Karpas-422 (cell line): ENCODE data around the gene GPR17. TPM values are rescaled to one million over a fixed set of nuclear protein-coding genes. Genes with fewer than 3 reads are reported as not detected.

Source experiments
- DNase-seq: peaks from one replicate; pipeline ENCODE4 v3.0.0-alpha.2; 2015
- H2AFZ ChIP-seq: fragments of 200-600 bp; sonication (generic); 2 replicates; pipeline ENCODE4 v1.6.1; 2014; ENCODE audit warnings: antibody characterized with exemption, low read length, mixed read lengths
- H3K27ac ChIP-seq: fragments of 200-600 bp; sonication (generic); 2 replicates; pipeline ENCODE4 v1.5.1; 2014; ENCODE audit warnings: mild to moderate bottlenecking, low read length, moderate library complexity
- H3K27me3 ChIP-seq: fragments of 200-600 bp; sonication (generic); 2 replicates; pipeline ENCODE4 v1.6.1; 2014; ENCODE audit warnings: low read length, mixed read lengths
- H3K36me3 ChIP-seq: fragments of 200-600 bp; sonication (generic); 2 replicates; pipeline ENCODE4 v1.6.1; 2014; ENCODE audit warnings: low read length, mixed read lengths; ENCODE audit not compliant: insufficient read depth
- H3K4me1 ChIP-seq: fragments of 200-600 bp; sonication (generic); 2 replicates; pipeline ENCODE4 v1.6.1; 2014; ENCODE audit warnings: mild to moderate bottlenecking, low read length, mixed read lengths
- H3K4me2 ChIP-seq: fragments of 200-600 bp; sonication (generic); 2 replicates; pipeline ENCODE4 v1.6.1; 2014; ENCODE audit warnings: low read length, low read depth, mild to moderate bottlenecking; ENCODE audit not compliant: poor library complexity, severe bottlenecking
- H3K4me3 ChIP-seq: fragments of 200-600 bp; sonication (generic); 2 replicates; pipeline ENCODE4 v1.5.1; 2014; ENCODE audit warnings: mild to moderate bottlenecking, antibody characterized with exemption, low read length, mixed read lengths
- H3K79me2 ChIP-seq: fragments of 200-600 bp; sonication (generic); 2 replicates; pipeline ENCODE4 v1.6.1; 2014; ENCODE audit warnings: mild to moderate bottlenecking, low read length, mixed read lengths
- H3K9ac ChIP-seq: fragments of 200-600 bp; sonication (generic); 2 replicates; pipeline ENCODE4 v1.6.0; 2014; ENCODE audit warnings: low read length
- H3K9me2 ChIP-seq: fragments of 200-600 bp; sonication (generic), shearing (Covaris generic); replicated peaks from 2 replicates; pipeline ENCODE4 v1.6.0; 2014; ENCODE audit warnings: mild to moderate bottlenecking, low read length, moderate library complexity; ENCODE audit not compliant: insufficient read depth
- H3K9me3 ChIP-seq: fragments of 300-700, 200-600 bp; sonication (generic); 2 replicates; pipeline ENCODE4 v1.6.1; 2014; ENCODE audit warnings: low read length, mixed read lengths
- H4K20me1 ChIP-seq: fragments of 200-600 bp; sonication (generic); 2 replicates; pipeline ENCODE4 v1.6.1; 2014; ENCODE audit warnings: mild to moderate bottlenecking, antibody characterized with exemption, low read length, low read depth; ENCODE audit not compliant: insufficient read depth
- total RNA-seq: library from RNA; depleted of rRNA; stranded (reverse); fragments of >200 nt; shearing (Covaris generic); gene quantifications from 2 replicates; pipeline ENCODE4 v1.2.3, GENCODE V29; 2014; ENCODE audit warnings: low replicate concordance

GPR17 gene
- total RNA-seq, 1 experiment from 2014 or later = not detected

DNA sequence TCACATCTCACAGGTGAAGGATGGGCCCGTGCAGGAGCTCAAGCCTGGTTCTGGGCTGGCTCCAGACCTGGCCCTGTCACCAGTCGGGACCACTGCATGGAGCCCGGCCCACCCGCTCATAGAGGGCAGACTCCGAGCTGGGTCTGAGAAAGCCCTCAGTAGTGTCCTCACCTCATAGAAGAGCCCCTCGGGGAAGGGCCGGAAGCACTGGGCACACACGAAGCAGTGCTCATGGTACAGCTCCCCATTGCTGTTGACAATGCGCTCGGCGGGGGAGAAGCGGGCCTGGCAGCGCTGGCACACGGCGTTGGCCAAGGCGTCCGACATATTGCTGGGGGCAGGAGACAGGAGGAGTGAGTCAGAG lies 11.3 kb downstream of the GPR17 start:
- no peak for DNase-seq
- no peak overlapping the region for H3K4me3 ChIP-seq
- H3K79me2 ChIP-seq = no peaks in the 10 kb centered on the region

DNA sequence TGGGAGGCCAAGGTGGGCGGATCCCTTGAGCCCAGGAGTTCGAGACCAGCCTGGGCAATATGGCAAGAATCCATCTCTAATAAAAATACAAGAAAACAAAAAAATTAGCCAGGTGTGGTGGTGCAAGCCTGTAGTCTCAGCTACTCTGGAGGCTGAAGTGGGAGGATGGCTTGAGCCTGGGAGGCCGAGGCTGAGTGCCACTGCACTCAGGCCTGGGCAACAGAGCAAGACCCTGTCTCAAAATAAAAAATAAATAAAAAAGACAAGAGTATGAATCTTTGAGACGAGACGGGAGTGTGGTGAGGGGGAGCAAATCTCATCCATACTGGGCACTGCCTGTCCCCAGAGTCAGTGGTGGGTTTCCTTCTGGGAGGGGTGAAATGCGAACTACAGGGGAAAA lies 12.2 kb downstream of the GPR17 start:
- Histone ChIP-seq H3K36me3 (no peaks in the 10 kb centered on the region), H3K9me3 (no peaks in the 10 kb centered on the region), H3K4me3 (no peak overlapping the region), H3K4me2 (no peak overlapping the region), H3K9me2 (no peaks in the 10 kb centered on the region), H3K4me1 (no peaks in the 10 kb centered on the region), H3K27ac (no peak overlapping the region), H3K9ac (no peak overlapping the region), H2AFZ (no peak overlapping the region), H3K79me2 (no peaks in the 10 kb centered on the region), H4K20me1 (no peaks in the 10 kb centered on the region), H3K27me3 (no peaks in the 10 kb centered on the region)
- no peak for DNase-seq

More for the DNA sequence above, 11.3 kb downstream of the GPR17 start:
- Histone ChIP-seq H2AFZ (no peak overlapping the region), H3K27me3 (no peaks in the 10 kb centered on the region), H3K9me3 (no peaks in the 10 kb centered on the region), H3K27ac (no peak overlapping the region), H3K4me2 (no peak overlapping the region), H3K9me2 (no peaks in the 10 kb centered on the region), H4K20me1 (no peaks in the 10 kb centered on the region), H3K9ac (no peak overlapping the region), H3K36me3 (no peaks in the 10 kb centered on the region), H3K4me1 (no peaks in the 10 kb centered on the region)

DNA sequence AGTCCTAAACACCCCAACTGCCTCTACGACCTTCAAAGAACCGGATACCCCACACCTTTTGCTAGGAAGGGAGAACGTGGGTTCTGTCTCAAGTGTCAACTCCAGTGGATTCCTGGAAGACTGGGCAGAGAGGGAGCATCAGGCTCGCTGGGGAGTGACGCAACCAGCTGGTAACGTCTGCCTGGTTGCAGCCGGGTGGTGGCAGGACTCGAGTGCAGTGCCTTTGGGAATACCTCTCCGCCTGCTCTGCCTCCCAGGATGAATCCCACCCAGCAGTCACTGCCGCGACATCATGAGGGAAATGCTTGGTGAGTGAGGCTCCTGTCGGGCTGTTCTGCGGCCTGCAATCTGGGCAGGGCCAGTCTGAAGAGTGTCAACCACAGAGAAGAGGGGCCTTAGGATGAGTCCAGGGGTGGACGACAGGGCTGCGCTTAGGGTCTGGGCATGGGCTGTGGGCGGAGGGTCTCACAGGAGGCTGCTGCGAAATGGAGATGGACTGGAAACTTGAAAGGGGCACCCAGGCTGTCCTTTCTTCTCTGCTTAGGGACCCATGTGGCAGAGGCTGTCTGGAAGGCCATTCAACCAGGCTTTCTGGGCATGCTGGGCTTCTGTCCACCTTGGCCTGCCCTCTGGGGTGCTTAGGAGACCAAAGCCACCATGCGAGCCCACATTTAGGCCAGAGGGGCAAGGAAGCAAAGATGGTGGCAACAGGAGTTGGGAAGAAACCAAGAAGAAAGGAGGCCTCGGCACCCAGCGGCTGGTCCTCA lies 12.9 kb downstream of the GPR17 start:
- no peaks in the 10 kb centered on the region for H3K4me1 ChIP-seq
- no peaks in the 10 kb centered on the region for H4K20me1 ChIP-seq
- H3K9me2 ChIP-seq = no peaks in the 10 kb centered on the region
- H3K36me3 ChIP-seq = no peaks in the 10 kb centered on the region
- H3K9me3 ChIP-seq = no peaks in the 10 kb centered on the region
- no peaks in the 10 kb centered on the region for H3K79me2 ChIP-seq
- H3K27ac ChIP-seq = no peak overlapping the region
- no peaks in the 10 kb centered on the region for H3K27me3 ChIP-seq
- H3K4me2 ChIP-seq = no peak overlapping the region
- no peak for DNase-seq
- H3K9ac ChIP-seq = no peak overlapping the region
- H2AFZ ChIP-seq = no peak overlapping the region
- H3K4me3 ChIP-seq = no peak overlapping the region

DNA sequence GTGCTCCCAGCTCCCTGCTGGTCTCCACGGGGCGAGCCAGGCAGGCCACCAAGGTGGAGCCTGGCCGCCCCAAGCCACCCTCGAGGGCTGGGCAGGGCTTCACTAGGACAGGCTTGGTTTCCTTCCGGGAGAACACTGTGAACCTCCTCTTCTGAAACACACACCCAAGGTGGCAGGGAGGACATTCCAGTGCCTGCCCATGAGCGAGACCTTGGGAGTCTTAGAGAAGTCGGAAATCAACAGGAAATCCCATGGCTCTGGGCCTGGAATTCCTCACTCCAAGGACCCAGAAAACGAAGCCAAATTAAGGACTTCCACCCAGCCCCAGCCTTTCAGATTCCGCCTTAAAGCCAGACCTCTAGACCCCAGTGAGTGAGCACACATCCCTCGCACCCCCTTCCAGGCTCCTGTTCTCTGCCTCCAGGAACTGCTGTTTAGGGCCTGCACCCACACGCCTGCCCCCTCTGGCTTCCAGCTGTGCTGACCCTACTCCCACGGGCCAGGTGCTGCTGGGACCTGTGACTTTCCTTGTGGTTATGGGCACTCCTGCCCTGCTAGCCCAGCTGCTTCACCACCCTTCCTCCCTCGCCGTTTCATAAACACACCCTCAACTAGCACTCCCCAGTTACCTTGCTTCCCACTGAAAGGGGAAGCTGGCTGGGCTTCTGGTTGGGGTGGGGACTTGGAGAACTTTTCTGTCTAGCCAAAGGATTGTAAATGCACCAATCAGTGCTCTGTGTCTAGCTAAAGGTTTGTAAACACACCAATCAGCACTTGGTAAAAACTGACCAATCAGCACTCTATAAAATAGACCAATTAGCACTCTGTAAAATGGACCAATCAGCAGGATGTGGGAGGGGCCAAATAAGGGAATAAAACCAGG lies 13.7 kb downstream of the GPR17 start:
- Histone ChIP-seq H2AFZ (no peak overlapping the region), H3K36me3 (no peaks in the 10 kb centered on the region), H3K9ac (no peak overlapping the region), H3K4me1 (no peaks in the 10 kb centered on the region), H3K9me2 (no peaks in the 10 kb centered on the region), H3K4me2 (no peak overlapping the region), H3K4me3 (no peak overlapping the region), H3K27ac (no peak overlapping the region), H3K27me3 (no peaks in the 10 kb centered on the region), H4K20me1 (no peaks in the 10 kb centered on the region), H3K9me3 (no peaks in the 10 kb centered on the region), H3K79me2 (no peaks in the 10 kb centered on the region)
- DNase-seq = peak; percentile 56

DNA sequence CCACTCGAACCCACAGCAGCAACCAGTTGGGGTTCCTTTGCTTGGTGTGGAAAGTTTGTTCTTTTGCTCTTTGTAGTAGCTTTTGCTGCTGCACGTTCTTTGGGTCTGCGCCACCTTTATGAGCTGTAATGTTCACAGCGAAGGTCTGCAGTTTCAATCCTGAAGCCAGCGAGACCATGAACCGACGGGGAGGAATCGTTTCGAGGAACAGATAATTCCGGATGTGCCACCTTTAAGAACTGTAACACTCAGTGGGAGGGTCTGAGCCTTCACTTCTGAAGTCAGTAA lies 14.3 kb downstream of the GPR17 start:
- Histone ChIP-seq H3K79me2 (no peaks in the 10 kb centered on the region), H3K36me3 (no peaks in the 10 kb centered on the region), H3K9me3 (no peaks in the 10 kb centered on the region), H3K27ac (no peak overlapping the region), H3K9me2 (no peaks in the 10 kb centered on the region), H2AFZ (no peak overlapping the region), H3K4me2 (no peak overlapping the region), H3K27me3 (no peaks in the 10 kb centered on the region), H3K4me1 (no peaks in the 10 kb centered on the region), H4K20me1 (no peaks in the 10 kb centered on the region), H3K9ac (no peak overlapping the region), H3K4me3 (no peak overlapping the region)
- DNase-seq = no peak

DNA sequence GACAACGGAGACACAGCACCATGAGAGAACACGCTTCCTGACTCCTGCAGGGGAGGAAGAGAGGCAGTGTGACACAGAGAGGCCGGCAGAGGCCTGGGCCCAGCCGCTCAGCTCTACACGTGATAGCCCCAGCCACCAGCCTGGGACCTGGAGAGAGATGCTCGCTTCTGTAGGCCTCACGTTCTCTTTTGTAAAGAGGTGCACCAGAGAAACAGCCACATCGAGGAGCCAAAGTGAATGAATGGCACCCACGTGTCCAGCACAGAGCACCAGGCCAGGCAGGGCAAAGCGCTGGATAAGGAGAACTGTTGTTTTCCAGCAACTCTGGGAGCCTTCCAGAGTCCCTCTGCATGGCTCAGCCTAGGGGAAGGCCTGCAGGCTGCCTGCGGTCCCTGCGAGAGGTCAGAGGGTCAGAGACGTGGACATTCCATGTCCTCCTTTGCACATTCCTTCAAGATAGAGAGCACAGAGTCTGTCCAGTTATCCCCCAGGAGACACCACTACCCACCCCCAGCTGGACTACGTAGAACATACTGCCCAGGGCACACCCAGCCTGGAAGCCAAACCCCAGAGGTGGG lies 15.2 kb downstream of the GPR17 start:
- Histone ChIP-seq H3K79me2 (no peaks in the 10 kb centered on the region), H3K27me3 (no peaks in the 10 kb centered on the region), H3K9me3 (no peaks in the 10 kb centered on the region), H3K36me3 (no peaks in the 10 kb centered on the region), H2AFZ (no peak overlapping the region), H3K4me2 (no peak overlapping the region), H3K9ac (no peak overlapping the region), H3K4me3 (no peak overlapping the region), H3K9me2 (no peaks in the 10 kb centered on the region), H4K20me1 (no peaks in the 10 kb centered on the region), H3K27ac (no peak overlapping the region), H3K4me1 (no peaks in the 10 kb centered on the region)
- DNase-seq = no peak

DNA sequence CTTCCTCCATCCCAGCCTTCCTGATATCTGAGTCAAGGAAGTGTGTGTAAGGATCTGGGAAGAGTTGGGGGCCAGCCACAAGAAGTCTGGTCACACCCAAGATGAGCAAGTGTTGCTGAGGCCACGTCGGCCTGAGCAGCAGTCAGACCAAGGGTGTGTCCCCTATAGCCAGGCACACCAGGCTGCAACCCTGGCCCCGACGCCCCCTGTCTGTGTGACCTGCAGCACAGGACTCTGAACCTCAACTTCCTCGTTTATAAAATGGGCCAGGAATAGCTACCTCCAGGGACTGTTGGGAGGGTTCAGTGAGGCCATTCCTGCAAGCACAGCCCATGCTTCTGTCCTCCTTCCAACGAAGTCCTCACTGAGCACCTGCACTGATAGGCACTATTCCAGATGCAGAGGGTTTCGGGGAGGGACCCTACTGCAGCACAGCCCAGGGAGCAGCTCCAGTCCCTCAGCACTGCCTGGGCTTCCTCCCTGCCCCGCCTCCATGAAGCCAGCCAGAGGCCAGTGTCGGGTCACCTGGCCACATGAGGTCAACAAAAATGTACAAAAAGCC lies 16.1 kb downstream of the GPR17 start:
- H3K27me3 ChIP-seq = no peaks in the 10 kb centered on the region
- no peak for DNase-seq
- no peak overlapping the region for H3K4me2 ChIP-seq

DNA sequence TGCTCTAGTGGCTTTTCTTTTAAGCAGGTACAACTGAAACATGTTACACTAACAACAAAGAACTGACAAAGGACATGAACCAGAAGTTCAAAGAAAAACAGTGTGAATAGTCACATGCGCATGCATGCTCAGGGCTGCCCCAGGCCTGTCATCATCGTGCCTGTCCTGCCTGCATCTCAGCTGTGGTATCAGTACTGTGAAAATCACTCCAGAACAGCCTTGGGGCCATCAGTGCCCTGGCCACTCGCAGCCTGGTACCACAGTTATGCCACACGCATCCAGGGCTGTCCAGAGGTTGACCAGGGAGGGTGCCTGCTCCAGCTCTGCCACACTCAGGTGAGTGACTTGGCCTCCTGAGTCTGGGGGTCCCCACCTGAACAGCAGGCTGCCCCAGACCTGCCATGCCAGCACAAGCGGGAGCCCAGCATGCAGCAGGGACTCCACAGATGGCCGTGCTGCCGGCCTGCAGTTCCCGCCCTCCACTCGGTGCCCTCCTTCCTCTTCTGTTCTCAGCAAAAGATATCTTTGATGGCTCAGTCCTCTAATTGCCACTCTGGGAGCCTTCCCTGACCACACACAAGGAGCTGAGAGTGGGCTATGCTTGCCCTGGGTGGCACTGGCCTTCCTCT lies 17.1 kb downstream of the GPR17 start:
- Histone ChIP-seq H3K9me3 (no peaks in the 10 kb centered on the region), H3K79me2 (no peaks in the 10 kb centered on the region), H3K27me3 (no peaks in the 10 kb centered on the region), H3K36me3 (no peaks in the 10 kb centered on the region), H2AFZ (no peak overlapping the region), H3K4me1 (no peaks in the 10 kb centered on the region), H3K27ac (no peak overlapping the region), H3K4me3 (no peak overlapping the region), H3K4me2 (no peak overlapping the region), H4K20me1 (no peaks in the 10 kb centered on the region), H3K9ac (no peak overlapping the region), H3K9me2 (no peaks in the 10 kb centered on the region)
- no peak for DNase-seq

More for the DNA sequence above, 16.1 kb downstream of the GPR17 start:
- Histone ChIP-seq H3K9me3 (no peaks in the 10 kb centered on the region), H3K4me3 (no peak overlapping the region), H3K36me3 (no peaks in the 10 kb centered on the region), H3K9me2 (no peaks in the 10 kb centered on the region), H4K20me1 (no peaks in the 10 kb centered on the region), H2AFZ (no peak overlapping the region), H3K79me2 (no peaks in the 10 kb centered on the region), H3K9ac (no peak overlapping the region), H3K27ac (no peak overlapping the region), H3K4me1 (no peaks in the 10 kb centered on the region)
